A549 (cell line): ENCODE measurements around the gene GATA5.

ENCODE experiments used
- CBX8 ChIP-seq: fragments of 200-600 bp; sonication (generic); IDR thresholded peaks from 2 replicates; pipeline ENCODE4 v1.6.1; 2016
- CHD2 ChIP-seq: fragments of 150-350 bp; IDR thresholded peaks from 2 replicates; pipeline ENCODE4 v1.6.1; 2014; ENCODE audit warnings: low read length; ENCODE audit not compliant: partially characterized antibody
- CTCF ChIP-seq: fragments of >200 bp; sonication (Bioruptor Twin); formaldehyde crosslinking; IDR thresholded peaks from 3 replicates; pipeline ENCODE4 v1.5.1; 2016
- ELK1 ChIP-seq: fragments of 150-350 bp; IDR thresholded peaks from 2 replicates; pipeline ENCODE4 v1.6.1; 2014; ENCODE audit warnings: low read depth, mild to moderate bottlenecking, low read length
- EP300 ChIP-seq, 2 experiments: fragments of >200 bp; sonication (Bioruptor Twin); formaldehyde crosslinking; IDR thresholded peaks; 2 replicates in 1 of 2; 3 replicates in 1 of 2; pipeline ENCODE4 v1.6.1; 2016 to 2017
- MAFK ChIP-seq: fragments of 450-650 bp; IDR thresholded peaks from 2 replicates; pipeline ENCODE4 v1.6.1; 2014; ENCODE audit not compliant: partially characterized antibody
- MAX ChIP-seq: IDR thresholded peaks from 2 replicates; pipeline ENCODE4 v1.6.1; 2012
- MAZ ChIP-seq: fragments of 150-350 bp; IDR thresholded peaks from 2 replicates; pipeline ENCODE4 v1.6.1; 2014; ENCODE audit warnings: antibody characterized with exemption, low read depth, low read length, borderline replicate concordance
- POLR2A ChIP-seq: IDR thresholded peaks from 2 replicates; pipeline ENCODE4 v1.6.1; 2012; ENCODE audit warnings: mild to moderate bottlenecking, low read length
- RAD21 ChIP-seq, 2 experiments: fragments of >200 bp in 1 of 2; sonication (Bioruptor Twin) in 1 of 2; formaldehyde crosslinking in 1 of 2; IDR thresholded peaks in 1 of 2; conservative IDR thresholded peaks in 1 of 2; 2 replicates in 1 of 2; 3 replicates in 1 of 2; pipeline ENCODE4 v1.6.1; 2012 to 2018; ENCODE audit warnings: inconsistent platforms in 1 of 2
- RCOR1 ChIP-seq: fragments of 150-350 bp; IDR thresholded peaks from 2 replicates; pipeline ENCODE4 v1.6.1; 2014; ENCODE audit warnings: antibody characterized with exemption, low read length, low read depth
- REST ChIP-seq: fragments of 200-600 bp; sonication (generic); IDR thresholded peaks from 2 replicates; pipeline ENCODE4 v1.6.1; 2016; ENCODE audit warnings: antibody characterized with exemption, mild to moderate bottlenecking, moderate library complexity
- RFX5 ChIP-seq: fragments of 450-650 bp; IDR thresholded peaks from 2 replicates; pipeline ENCODE4 v1.7.1; 2014; ENCODE audit warnings: antibody characterized with exemption, mild to moderate bottlenecking, moderate library complexity
- USF2 ChIP-seq: fragments of 450-650 bp; IDR thresholded peaks from 2 replicates; pipeline ENCODE4 v1.6.1; 2014; ENCODE audit warnings: antibody characterized with exemption

- 0 out of 2 replicates have a peak, but pooled peaks have one; percentile 21 for TF ChIP-seq MAX
- no peak for TF ChIP-seq CTCF
- TF ChIP-seq RFX5 = no peak
- TF ChIP-seq ELK1 = no peak
- peak; percentile 44 for TF ChIP-seq USF2
- TF ChIP-seq POLR2A = peak; percentile 24
- TF ChIP-seq RAD21 (conservative IDR thresholded peaks at IDR 0.05 in 1 of 2, IDR thresholded peaks at IDR 0.05 in 1 of 2) = no peak
- TF ChIP-seq EP300 (IDR thresholded peaks at IDR 0.05) = no peak
- TF ChIP-seq REST = no peak
- no peak for TF ChIP-seq MAZ
- no peak for TF ChIP-seq MAFK
- no peak for TF ChIP-seq RCOR1
- no peak for TF ChIP-seq CBX8
- no peak for TF ChIP-seq CHD2
These were observed 452 bp upstream of the GATA5 start for GRCh38 chr20:62476056-62476838.
